A673 (cell line): ENCODE results near the gene CARMIL1.

Source experiments
- CTCF ChIP-seq: fragments of 300-800, 200-600 bp; sonication (generic); conservative IDR thresholded peaks from 2 replicates; pipeline ENCODE4 v1.5.1; 2017; ENCODE audit warnings: low read depth, mild to moderate bottlenecking, antibody characterized with exemption, low read length, moderate library complexity, mixed read lengths
- EZH2 ChIP-seq: fragments of 200-600 bp; sonication (generic); IDR thresholded peaks from 2 replicates; pipeline ENCODE4 v1.6.1; 2017; ENCODE audit warnings: borderline replicate concordance, low read depth, mild to moderate bottlenecking, mixed read lengths, antibody characterized with exemption, low read length; ENCODE audit not compliant: poor library complexity, severe bottlenecking

GRCh38 chr6:25270559-25270958 lies 8.6 kb upstream of the CARMIL1 start:
- no peak for TF ChIP-seq CTCF
- no peak for TF ChIP-seq EZH2
